Measurements from ENCODE around the gene RNF224.

RNF224 gene

GRCh38 chr9:137212520-137212919, 14.8 kb upstream of the RNF224 start:
- Histone ChIP-seq H3K4me3 (ENCODE audit: low read depth, low read length) (no peak overlapping the region), H3K36me3 (ENCODE audit: control insufficient read depth, insufficient read depth, low read length) (no peaks in the 10 kb centered on the region), H3K27ac (no peak overlapping the region)

GRCh38 chr9:137213160-137214060, 13.9 kb upstream of the RNF224 start:
- Histone ChIP-seq H3K27me3 (ENCODE audit: control insufficient read depth, insufficient read depth, low read length) (no peaks in the 10 kb centered on the region), H3K4me3 (ENCODE audit: low read depth, low read length) (no peak overlapping the region), H3K27ac (no peak overlapping the region), H3K79me2 (no peaks in the 10 kb centered on the region), H3K4me1 (no peaks in the 10 kb centered on the region), H2AFZ (no peak overlapping the region), H3K4me2 (ENCODE audit: low read length) (no peak overlapping the region), H3K9me3 (ENCODE audit: control insufficient read depth, low read length) (no peaks in the 10 kb centered on the region), H3K36me3 (ENCODE audit: control insufficient read depth, insufficient read depth, low read length) (no peaks in the 10 kb centered on the region), H3K9ac (no peak overlapping the region)
- TF ChIP-seq CTCF (IDR thresholded peaks at IDR 0.05): no peak

More at GRCh38 chr9:137212520-137212919, 14.8 kb upstream of the RNF224 start:
- no peaks in the 10 kb centered on the region for H3K79me2 ChIP-seq
- H3K27me3 ChIP-seq (ENCODE audit: control insufficient read depth, insufficient read depth, low read length): no peaks in the 10 kb centered on the region
- H3K4me2 ChIP-seq (ENCODE audit: low read length): no peak overlapping the region
- H2AFZ ChIP-seq: no peak overlapping the region
- H3K9me3 ChIP-seq (ENCODE audit: control insufficient read depth, low read length): no peaks in the 10 kb centered on the region
- no peak for TF ChIP-seq CTCF (IDR thresholded peaks at IDR 0.05)
- no peaks in the 10 kb centered on the region for H3K4me1 ChIP-seq
- no peak overlapping the region for H3K9ac ChIP-seq

- Histone ChIP-seq H3K4me1 (no peaks in the 10 kb centered on the region), H3K4me3 (ENCODE audit: low read depth, low read length) (no peak overlapping the region), H3K36me3 (ENCODE audit: control insufficient read depth, insufficient read depth, low read length) (no peaks in the 10 kb centered on the region), H3K27ac (no peak overlapping the region), H3K4me2 (ENCODE audit: low read length) (no peak overlapping the region), H3K27me3 (ENCODE audit: control insufficient read depth, insufficient read depth, low read length) (no peaks in the 10 kb centered on the region), H2AFZ (no peak overlapping the region), H3K9me3 (ENCODE audit: control insufficient read depth, low read length) (no peaks in the 10 kb centered on the region), H3K79me2 (no peaks in the 10 kb centered on the region), H3K9ac (no peak overlapping the region)
- no peak for TF ChIP-seq CTCF (IDR thresholded peaks at IDR 0.05)
These were observed 12.7 kb upstream of the RNF224 start for GRCh38 chr9:137214620-137215019.

GRCh38 chr9:137215196-137215986, 11.9 kb upstream of the RNF224 start:
- no peak overlapping the region for H3K4me2 ChIP-seq (ENCODE audit: low read length)
- H3K79me2 ChIP-seq: no peaks in the 10 kb centered on the region
- no peaks in the 10 kb centered on the region for H3K4me1 ChIP-seq
- H3K27ac ChIP-seq: no peak overlapping the region
- H3K4me3 ChIP-seq (ENCODE audit: low read depth, low read length): no peak overlapping the region
- no peaks in the 10 kb centered on the region for H3K27me3 ChIP-seq (ENCODE audit: control insufficient read depth, insufficient read depth, low read length)
- H3K9ac ChIP-seq: no peak overlapping the region
- H3K9me3 ChIP-seq (ENCODE audit: control insufficient read depth, low read length): no peaks in the 10 kb centered on the region
- H3K36me3 ChIP-seq (ENCODE audit: control insufficient read depth, insufficient read depth, low read length): no peaks in the 10 kb centered on the region
- no peak overlapping the region for H2AFZ ChIP-seq
- no peak for TF ChIP-seq CTCF (IDR thresholded peaks at IDR 0.05)
